Measurements from ENCODE around the gene MLPH.

MLPH gene

DNA sequence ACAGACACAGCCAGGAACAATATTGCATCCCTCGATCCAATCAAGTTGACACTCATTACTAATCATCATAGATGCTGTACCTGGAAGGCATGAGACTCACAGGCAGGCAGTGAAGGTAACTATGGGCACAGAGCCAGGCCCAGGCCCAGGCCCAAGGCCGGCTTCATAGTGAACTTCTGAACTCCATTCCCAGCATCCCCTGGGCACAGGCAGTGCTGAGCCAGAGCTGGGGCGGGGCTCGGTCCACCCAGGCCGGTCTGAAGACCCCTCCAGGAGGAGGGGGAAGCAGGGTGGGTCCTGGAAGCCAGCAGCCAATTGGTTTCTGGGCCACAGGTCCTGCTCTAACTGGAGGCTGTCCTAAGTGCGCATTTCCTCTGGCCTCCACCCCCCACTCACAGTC is 37.6 kb downstream of the MLPH start:
- no peak for DNase-seq

DNA sequence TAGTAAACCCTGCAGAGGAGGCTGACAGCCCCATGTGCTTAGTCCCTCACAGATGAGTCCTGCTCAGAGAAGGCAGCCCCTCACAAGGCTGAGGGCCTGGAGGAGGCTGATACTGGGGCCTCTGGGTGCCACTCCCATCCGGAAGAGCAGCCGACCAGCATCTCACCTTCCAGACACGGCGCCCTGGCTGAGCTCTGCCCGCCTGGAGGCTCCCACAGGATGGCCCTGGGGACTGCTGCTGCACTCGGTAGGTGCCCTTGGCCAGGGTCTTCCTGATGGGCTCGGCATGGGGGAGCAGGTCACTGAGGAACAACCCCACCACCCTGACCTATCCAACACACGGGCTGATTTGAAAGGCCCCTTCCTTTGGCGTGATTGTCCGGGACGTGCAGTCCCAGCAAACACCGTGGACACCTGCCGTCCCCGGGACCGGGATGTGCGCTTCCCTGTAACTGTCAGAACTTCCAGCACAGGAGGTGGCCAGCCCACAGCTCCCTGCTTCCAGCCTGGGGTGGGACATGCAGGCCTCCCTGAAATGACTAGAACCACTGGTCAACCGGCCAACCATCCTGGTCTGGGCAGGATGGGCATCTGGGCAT is 38.6 kb downstream of the MLPH start:
- no peak for DNase-seq

- DNase-seq = no peak
Observed at GRCh38 chr2:237527233-237527632, 40.2 kb downstream of the MLPH start.

- no peak for DNase-seq
Observed at GRCh38 chr2:237527766-237528165, 40.7 kb downstream of the MLPH start.

GRCh38 chr2:237529452-237530402 is 42.7 kb downstream of the MLPH start:
- peak; percentile 55 to 81 (median 70) for DNase-seq

GRCh38 chr2:237530472-237531433 is 43.7 kb downstream of the MLPH start:
- DNase-seq = peak; percentile 24 to 65 (median 37)

DNA sequence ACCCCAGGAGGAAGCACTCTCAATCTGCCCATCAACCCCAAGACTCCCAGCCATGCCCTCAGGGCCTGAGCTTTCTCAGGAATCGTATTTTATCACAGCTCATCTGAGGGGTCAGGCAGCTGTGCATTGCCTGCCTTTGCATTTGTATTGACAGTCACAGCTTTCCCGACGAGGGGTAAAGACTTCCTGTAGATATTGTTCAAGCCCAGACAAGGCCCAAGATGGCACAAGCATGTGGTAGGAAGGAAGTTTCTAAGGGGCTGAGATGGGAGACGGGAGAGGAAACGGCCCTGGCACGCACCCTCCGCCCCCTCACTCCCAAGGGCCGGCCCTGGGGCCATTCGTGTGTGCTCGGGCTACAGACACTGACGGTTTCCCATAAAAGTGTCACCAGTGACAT is 45.1 kb downstream of the MLPH start:
- DNase-seq = no peak

DNA sequence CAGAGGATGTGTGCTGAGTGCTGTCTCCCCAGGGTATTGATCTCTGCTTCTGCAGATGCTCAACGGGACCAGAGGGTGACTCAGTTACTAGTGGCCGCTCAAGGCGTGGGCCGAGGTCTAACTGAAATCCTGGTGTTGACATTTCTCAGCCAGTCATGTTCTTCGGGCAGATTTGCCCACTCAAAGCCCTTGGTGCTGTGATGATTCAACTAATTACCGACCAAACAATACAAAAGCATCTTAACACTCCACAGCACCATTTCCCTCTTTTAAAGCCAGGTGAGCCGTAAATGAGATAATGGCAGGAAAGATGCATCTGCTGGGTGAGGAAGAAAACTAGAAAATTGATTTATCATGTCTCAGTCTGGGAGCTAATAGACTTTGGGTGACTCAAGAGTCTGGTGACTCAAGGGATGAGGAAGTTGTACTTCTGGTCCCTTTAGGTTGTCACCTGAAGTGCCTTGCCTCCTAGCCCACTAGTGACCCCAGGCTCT is 46.7 kb downstream of the MLPH start:
- DNase-seq = peak; percentile 3 to 56 (median 28)

- DNase-seq = no peak
Observed at GRCh38 chr2:237534380-237534779, 47.3 kb downstream of the MLPH start.

DNA sequence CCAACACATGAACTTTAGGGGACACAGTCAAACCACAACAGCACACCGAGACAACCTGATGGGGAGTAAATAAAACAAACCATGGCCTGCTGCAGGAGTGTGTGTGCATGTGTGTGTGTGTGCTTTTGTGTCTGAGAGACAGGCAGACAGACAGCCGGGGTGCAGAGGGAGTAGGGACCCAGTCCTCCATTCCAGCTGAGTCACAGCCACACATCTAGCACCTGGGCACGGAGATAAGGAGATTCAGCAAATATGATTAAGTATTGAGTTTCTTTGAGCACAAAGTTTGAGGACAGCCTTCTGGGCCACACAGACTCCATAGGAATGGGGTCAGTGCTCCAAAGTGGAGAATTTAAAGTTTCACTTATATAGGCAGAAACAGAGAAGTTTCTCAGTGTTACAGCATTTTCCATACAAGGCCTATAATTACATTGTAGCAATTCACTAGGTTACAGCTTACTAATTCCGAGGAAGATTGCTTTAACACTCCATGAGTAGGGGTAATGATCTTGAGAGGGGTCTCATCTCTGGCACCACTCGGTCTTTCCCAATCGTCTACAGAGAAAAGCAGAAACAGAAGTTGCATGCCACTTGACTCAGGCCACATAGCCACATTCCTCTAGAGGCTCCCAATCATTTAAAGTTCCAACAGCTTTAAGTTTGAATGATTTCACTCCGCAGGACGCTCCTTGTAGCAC is 48.5 kb downstream of the MLPH start:
- peak in 1 of 4 experiments; percentile 18 for DNase-seq

DNA sequence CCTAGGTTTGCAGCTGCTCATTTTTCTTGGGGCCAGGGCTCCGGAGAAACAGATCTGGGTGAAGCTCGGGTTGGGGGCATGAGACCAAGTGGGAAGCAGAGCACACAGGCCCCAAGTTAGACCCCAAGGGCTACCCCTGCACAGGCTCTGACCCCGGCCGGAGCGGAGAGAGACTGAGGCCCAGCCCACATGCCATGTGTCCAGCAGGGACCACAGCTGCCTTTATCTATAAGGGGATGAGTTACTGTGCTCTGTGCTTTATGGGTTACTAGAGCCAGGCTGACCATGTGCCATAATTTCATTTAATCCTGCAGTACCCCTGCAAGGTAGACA is 49.0 kb downstream of the MLPH start:
- no peak for DNase-seq

- no peak for DNase-seq
Observed at GRCh38 chr2:237536617-237537016, 49.6 kb downstream of the MLPH start.

DNA sequence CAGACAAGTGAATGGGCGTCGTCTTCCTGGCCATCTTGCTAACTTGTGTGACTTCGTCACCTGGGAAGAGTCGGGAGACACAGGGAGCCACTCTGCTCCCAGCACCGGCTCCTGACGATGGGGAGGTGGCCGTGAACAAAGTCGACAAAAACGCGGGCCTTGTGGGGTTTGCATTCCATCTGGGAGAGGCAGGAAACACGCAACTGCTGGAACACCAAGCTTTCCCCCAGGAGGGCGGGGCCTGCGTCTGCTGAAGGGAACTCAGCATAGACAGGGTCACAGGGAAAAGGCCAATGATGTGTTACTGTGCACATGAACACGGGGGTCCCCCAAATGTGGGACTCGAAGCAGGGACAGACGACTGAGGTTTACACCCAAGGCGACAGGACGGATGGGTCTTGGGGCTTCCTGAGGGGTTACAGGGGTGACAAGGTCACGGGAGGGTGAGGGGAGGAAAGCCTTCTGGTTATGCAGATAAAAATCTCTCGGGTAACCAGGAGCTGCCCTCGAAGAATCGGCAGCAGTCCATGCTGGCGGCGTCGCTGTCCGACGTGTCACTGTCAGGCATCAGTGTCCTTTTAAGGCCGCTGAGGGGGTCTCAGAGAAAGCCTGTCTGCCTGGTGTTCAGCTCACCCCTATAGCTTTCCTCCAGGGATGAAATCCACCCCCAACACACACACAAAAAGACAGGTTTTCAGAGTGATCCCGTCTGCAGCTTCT is 51.1 kb downstream of the MLPH start:
- no peak for DNase-seq

GRCh38 chr2:237538901-237539300 is 51.9 kb downstream of the MLPH start:
- no peak for DNase-seq

DNA sequence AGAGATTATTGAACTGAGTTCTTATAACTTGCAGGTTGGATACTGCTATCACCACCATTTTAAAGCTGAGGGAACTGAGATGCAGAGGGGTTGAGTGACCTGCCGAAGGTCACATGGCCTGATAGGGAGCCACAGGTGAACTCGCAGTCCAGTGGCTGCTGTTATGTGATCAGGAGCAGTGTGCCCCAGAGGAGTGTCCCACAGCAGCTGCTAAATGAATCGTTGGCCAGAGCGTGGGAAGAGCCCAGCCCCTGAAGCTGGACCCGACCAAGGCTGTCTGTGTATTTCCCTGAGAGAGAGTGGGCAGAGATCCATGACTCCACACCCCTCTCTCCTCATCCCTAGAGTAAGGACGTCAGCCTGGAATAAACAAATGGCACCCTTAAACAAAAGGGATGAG is 52.6 kb downstream of the MLPH start:
- no peak for DNase-seq

GRCh38 chr2:237540223-237540775 is 53.2 kb downstream of the MLPH start:
- DNase-seq = no peak

- no peak for DNase-seq
Observed at GRCh38 chr2:237540823-237541222, 53.8 kb downstream of the MLPH start.

GRCh38 chr2:237541243-237541642 is 54.2 kb downstream of the MLPH start:
- peak in 1 of 4 experiments; percentile 8 for DNase-seq

DNA sequence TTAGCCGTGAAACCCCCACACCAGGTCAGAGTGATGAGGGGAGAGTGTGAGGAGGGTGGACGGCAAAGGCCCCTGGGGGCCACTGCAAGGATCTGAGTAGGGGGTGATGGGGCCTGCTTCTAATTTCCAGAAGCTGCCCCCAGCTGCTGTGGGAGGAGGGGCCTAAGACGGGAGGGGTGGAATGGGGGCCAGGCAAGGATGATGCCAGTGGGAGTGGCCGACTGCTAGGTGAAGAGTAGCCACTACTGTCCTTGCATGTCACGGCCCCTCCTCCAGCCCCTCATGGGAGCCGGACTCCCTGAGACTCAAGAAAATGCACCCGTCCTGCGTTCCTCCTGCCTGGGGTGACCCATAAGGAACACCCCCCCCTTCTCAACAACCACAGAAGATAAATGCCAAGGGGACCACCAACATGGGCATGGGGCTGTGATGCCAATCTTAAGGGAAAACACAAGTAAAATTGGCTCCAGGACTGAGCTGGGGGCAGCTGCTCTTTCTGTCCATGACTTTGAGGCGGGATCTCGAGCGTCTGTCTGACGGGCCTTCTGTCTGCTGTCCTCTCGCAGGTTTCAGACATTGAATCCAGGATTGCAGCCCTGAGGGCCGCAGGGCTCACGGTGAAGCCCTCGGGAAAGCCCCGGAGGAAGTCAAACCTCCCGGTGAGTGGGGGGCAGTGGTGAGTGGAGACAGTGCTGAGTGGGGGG is 55.1 kb downstream of the MLPH start:
- no peak for DNase-seq
